Dermis lymphatic vessel endothelial cell (primary cell): Measurements from ENCODE around the gene SHC3. TPM values are rescaled to one million over a fixed set of nuclear protein-coding genes. Genes with fewer than 3 reads are reported as not detected.

Experiments
- total RNA-seq: library from RNA; depleted of rRNA; stranded (reverse); fragments of >200 nt; gene quantifications from 2 replicates; pipeline ENCODE4 v1.2.1, GENCODE V29; 2014

The SHC3 gene, protein sequence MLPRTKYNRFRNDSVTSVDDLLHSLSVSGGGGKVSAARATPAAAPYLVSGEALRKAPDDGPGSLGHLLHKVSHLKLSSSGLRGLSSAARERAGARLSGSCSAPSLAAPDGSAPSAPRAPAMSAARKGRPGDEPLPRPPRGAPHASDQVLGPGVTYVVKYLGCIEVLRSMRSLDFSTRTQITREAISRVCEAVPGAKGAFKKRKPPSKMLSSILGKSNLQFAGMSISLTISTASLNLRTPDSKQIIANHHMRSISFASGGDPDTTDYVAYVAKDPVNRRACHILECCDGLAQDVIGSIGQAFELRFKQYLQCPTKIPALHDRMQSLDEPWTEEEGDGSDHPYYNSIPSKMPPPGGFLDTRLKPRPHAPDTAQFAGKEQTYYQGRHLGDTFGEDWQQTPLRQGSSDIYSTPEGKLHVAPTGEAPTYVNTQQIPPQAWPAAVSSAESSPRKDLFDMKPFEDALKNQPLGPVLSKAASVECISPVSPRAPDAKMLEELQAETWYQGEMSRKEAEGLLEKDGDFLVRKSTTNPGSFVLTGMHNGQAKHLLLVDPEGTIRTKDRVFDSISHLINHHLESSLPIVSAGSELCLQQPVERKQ
- 0.17 and 0.33 TPM in 2 replicates for total RNA-seq

DNA sequence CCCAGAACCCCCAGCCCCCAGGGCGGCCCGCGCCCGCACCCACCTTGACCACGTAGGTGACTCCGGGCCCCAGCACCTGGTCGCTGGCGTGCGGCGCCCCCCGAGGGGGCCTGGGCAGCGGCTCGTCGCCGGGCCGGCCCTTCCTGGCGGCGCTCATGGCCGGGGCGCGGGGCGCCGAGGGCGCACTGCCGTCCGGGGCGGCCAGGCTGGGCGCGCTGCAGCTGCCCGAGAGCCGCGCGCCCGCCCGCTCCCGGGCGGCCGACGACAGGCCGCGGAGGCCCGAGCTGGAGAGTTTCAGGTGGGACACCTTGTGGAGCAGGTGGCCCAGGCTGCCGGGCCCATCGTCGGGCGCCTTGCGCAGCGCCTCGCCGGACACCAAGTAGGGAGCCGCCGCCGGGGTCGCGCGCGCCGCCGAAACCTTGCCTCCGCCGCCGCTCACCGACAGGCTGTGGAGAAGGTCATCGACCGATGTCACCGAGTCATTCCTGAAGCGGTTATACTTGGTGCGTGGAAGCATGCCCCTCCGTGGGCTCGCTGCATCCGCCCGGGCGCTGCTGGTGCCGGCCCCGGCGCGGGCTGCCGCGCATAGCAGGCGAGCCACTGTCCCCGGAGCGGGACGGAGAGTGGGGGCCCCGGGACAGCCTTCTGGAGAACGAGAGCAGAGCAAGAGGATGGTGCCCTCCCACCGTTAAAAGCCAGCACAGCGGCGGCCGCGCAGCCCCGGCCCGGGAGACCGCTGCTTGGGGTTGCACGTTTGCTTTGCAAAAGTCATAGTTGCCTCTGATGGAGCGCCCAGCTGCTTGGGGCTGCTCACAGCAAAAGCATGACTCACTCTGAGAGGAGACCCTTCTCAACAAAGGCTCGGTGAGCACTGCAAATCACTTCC is at the start of gene SHC3:
Gene SHC3, minus strand, starts transcription at position 875 of the 886 bp plus-strand sequence. Its CDS starts 358 bp downstream, at position 517.

DNA sequence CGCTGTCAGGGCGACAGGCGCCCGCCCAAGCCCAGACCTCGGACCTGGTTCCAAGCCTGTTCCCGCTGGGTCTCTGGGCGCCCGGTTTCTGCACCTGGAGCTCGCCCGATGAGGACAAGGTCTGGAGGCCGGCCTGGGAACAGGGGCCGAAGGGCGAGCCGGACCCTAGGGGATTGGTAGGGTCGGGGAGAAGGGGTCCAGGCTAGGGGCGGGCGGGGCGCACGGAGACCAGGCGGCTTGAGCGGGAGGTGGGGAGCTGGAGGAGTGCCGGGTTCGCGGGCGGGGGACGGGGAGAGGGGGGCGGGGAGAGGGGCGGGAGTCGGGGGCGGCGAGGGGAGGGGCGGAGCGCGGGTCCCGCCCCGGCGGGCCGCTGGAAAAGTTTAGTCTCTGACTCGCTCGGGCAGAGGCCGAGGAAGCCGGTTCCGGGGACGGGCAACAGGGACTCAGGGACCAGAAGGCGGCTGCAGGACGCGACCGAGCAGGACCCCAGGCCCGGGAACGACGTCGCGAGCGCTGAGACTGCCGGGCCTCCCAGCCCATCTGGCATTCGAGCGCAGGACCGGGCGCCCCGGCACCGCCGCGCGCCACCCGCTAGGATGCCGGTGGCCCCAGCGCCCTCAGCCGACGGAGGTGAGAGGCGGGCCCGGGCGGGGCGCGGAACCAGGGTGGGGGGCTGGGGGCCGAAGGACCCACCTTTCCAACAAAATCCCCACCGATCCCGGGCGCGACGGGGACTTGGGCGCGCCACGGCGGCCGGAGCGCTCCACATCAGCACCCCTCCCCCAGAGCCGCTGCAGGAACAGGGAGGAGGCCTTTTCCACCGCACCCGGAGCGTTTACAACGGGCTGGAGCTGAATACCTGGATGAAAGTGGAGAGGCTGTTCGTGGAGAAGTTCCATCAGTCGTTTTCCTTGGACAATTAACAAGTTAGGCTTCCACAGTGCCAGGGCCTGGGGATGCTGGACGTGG is 187.3 kb downstream of the SHC3 start, which contains the start of gene S1PR3:
Gene S1PR3, plus strand, starts transcription at position 403 of the 969 bp plus-strand sequence. CDS start 9,733 bp downstream, outside the sequence.

Other genes with a start within 250 kb of the SHC3 start
- 0.34 and 1.6 TPM in 2 replicates for gene S1PR3, start 187.3 kb downstream of the SHC3 start, total RNA-seq
- gene CKS2, start 132.4 kb upstream of the SHC3 start, total RNA-seq, result 39.2 and 46.9 TPM in 2 replicates
- gene SECISBP2, start 139.7 kb upstream of the SHC3 start, total RNA-seq, result 24.8 and 26.4 TPM in 2 replicates